ENCODE results near the gene CAMTA2.
"Not testable (repeated sequence)": the region's sequence is repeated elsewhere in the genome, so short reads cannot be mapped to it uniquely, and the experiment has no call there.

The CAMTA2 gene

GRCh38 chr17:4986951-4987766 lies at the start of gene CAMTA2:
CAMTA2 (minus strand) TSS chr17:4987675; CDS start chr17:4986222, 1,453 bp downstream.
- DNase-seq: peak; percentile 76

DNA sequence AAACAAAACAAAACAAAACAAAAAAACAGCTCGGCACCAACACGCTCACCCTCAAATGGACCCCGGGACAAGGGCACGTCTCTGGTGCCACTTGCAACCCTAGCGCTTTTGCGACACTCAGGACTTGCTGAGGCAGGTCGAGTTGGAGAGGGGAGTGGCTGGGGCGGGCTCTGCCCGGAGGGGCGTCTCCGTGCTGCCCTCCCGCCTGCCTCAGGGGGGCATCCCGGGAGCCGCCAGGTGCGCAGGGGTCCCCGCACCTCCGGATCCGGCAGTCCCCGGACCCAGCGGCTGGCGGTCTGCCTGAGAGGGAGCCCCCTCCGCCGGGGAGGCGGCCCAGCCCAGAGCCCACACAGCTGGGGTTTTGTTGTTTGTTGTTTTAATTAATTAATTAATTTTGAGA lies 47.8 kb upstream of the CAMTA2 start, which contains the start of gene SLC52A1:
Gene SLC52A1 (minus strand): TSS at position 112 of the 400 bp plus-strand sequence. CDS start 820 bp downstream, outside the sequence.
- DNase-seq: peak; percentile 59

DNA sequence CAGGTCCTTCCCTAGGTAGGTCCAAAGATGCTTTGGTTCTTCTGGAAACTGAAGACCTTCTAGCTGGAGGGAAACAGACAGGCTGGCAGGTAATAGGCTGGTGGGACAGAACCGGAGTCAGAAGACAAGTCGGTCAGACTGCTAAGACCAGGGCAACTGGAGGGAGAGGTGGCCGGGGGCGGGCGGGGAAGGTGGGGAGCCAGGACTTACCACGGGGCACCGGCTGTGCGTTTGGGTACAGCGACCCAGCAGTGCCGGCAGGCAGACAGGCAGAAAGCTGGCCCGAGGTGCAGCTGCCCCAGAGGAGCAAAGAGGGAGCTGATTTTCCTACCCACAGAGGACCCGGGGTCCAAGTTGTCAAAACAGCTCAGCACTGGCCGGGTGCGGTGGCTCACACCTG lies 47.2 kb upstream of the CAMTA2 start:
- DNase-seq: no peak

- no peak for DNase-seq
Observed at GRCh38 chr17:5034063-5034462, 46.6 kb upstream of the CAMTA2 start.

GRCh38 chr17:5033352-5034015 lies 46.0 kb upstream of the CAMTA2 start:
- DNase-seq: no peak

- no peak for DNase-seq
Observed at GRCh38 chr17:5032865-5033264, 45.4 kb upstream of the CAMTA2 start.

GRCh38 chr17:5031365-5032082 lies 44.0 kb upstream of the CAMTA2 start:
- peak; percentile 63 for DNase-seq

DNA sequence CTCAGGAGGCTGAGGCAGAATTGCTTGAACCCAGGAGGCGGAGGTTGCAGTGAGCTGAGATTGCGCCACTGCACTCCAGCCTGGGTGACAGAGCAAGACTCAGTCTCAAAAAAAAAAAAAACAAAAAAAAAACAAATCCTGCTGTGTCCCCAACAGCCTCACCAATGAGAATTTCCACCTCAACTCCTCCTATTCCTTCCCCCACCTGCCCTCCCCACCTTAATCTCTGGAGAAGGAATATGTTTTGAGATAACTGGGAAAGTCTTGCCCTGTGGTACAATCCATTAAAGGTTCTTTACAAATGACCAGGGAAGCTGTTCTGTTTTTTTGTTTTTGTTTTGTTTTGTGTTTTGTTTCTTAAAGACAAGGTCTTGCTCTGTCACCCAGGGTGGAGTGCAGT lies 42.7 kb upstream of the CAMTA2 start:
- DNase-seq: not testable (repeated sequence)

DNA sequence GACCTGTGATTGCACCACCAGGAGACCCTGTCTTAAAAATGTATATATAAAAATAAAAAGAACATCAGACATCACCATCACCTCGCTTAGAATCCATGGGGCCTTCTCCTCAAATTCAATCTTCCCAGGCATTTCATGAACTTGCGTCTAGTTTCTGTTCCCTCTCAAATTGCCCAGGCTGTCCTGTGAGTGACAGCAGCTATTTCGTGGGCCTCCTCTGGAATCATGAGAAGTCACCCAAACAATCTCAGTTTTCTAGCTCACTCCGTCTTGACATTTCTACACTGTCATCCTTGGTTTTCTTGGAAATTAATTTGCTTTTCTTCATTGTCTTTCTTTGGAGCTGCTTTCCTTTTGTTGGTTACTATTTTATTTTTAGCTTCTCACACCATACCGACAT lies 40.4 kb upstream of the CAMTA2 start:
- no peak for DNase-seq

GRCh38 chr17:5027299-5027698 lies 39.8 kb upstream of the CAMTA2 start:
- no peak for DNase-seq

DNA sequence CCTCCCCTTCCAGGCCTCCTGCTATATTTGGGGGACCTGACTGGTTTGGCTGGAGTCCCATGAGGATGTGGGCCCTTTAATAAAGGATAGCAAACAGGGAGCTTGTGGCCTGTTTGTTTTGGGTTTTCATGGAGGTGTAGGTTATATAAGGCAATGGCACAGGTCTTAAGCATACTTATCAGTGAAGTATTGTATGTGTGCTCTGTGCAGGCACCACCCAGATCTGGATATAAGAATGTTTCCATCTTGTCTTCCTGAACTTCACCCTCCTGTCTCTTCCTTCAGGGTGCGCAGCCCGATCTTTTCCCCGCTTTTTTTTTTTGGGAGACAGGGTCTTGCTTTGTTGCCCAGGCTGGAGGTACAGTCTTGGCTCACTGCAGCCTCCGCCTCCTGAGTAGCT lies 37.1 kb upstream of the CAMTA2 start:
- DNase-seq: no peak

GRCh38 chr17:5023588-5024147 lies 36.2 kb upstream of the CAMTA2 start:
- no peak for DNase-seq

GRCh38 chr17:5022171-5022711 lies 34.8 kb upstream of the CAMTA2 start:
- no peak for DNase-seq

DNA sequence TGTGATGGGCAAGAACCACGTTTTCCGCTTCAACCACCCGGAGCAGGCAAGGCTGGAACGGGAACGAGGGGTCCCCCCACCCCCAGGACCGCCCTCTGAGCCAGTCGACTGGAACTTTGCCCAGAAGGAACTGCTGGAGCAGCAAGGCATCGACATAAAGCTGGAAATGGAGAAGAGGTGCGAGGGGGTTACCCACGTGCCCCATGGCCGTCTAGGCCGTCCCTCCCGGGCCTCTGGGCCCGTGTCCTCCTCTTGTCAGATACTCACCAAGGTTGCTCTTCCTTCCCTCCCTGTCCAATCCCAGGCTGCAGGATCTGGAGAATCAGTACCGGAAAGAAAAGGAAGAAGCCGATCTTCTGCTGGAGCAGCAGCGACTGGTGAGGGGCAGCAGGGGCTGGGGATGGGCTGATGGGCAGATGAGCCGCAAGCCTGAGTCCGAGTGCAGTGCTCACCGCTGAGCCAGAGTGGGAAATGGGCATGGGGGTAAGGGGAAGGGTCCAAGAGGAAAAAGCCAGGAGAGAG lies 33.1 kb upstream of the CAMTA2 start:
- DNase-seq: no peak

GRCh38 chr17:5019475-5019956 lies 32.0 kb upstream of the CAMTA2 start:
- peak; percentile 78 for DNase-seq

- no peak for DNase-seq
Observed at GRCh38 chr17:5014357-5014756, 26.9 kb upstream of the CAMTA2 start.

DNA sequence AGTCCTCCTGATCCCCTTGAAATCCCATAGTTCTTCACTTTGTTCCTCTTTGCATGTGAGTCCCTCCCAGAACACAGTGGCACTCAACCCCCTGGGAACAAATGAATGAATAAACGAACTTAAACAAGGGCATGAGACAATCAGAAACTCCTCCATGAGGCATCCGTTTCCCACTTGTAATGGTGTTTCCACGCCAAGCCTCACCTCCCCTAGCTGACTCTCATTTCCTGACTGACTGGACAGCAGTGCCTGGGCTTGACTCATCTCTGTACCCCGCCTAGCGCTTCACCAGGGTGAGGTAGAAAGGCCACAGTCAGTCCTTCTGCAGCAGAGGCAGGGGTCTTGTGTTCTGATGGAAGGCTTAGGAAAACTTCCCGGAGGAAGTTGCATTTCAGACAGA lies 24.5 kb upstream of the CAMTA2 start:
- no peak for DNase-seq

- DNase-seq: peak; percentile 63
Observed at GRCh38 chr17:5003214-5003867, 15.9 kb upstream of the CAMTA2 start.

- DNase-seq: no peak
Observed at GRCh38 chr17:5002121-5002788, 14.8 kb upstream of the CAMTA2 start.

- no peak for DNase-seq
Observed at GRCh38 chr17:5000237-5000639, 12.8 kb upstream of the CAMTA2 start.

GRCh38 chr17:4999430-5000093 lies 12.1 kb upstream of the CAMTA2 start:
- no peak for DNase-seq

Measured in 8988T (cell line).